ENCODE results near the gene USP24.
"Not testable (repeated sequence)": the region's sequence is repeated elsewhere in the genome, so short reads cannot be mapped to it uniquely, and the experiment has no call there.

GRCh38 chr1:55024163-55024562 is 191.0 kb downstream of the USP24 start:
- TF ChIP-seq TAF1 (IDR thresholded peaks at IDR 0.05; ENCODE audit: low read depth, low read length); POLR2A (IDR thresholded peaks at IDR 0.05; ENCODE audit: low read depth, low read length); POLR2AphosphoS5 (IDR thresholded peaks at IDR 0.05; ENCODE audit: low read depth, low read length); PAX5 (IDR thresholded peaks at IDR 0.05; ENCODE audit: insufficient read depth, low read length, severe bottlenecking): not testable (repeated sequence)
